PFSK-1 (cell line): Measurements from ENCODE around the gene SFT2D3.

Source experiments
- POLR2AphosphoS5 ChIP-seq: IDR thresholded peaks from 2 replicates; pipeline ENCODE4 v1.6.1; 2012; ENCODE audit warnings: low read depth, mild to moderate bottlenecking, control low read depth, low read length, moderate library complexity
- REST ChIP-seq, 2 experiments: IDR thresholded peaks; 2 replicates each; pipeline versions ENCODE4 v1.6.1 to v1.8.0; 2011 to 2012; ENCODE audit warnings: low read depth in 2 of 2, low read length in 2 of 2, control low read depth in 1 of 2, inconsistent platforms in 1 of 2, mild to moderate bottlenecking in 1 of 2, moderate library complexity in 1 of 2; ENCODE audit not compliant: insufficient read depth in 1 of 2
- SIN3A ChIP-seq: IDR thresholded peaks from 2 replicates; pipeline ENCODE4 v1.6.1; 2012; ENCODE audit warnings: mild to moderate bottlenecking, low read length, moderate library complexity, borderline replicate concordance; ENCODE audit not compliant: insufficient read depth
- TAF1 ChIP-seq: IDR thresholded peaks from 2 replicates; pipeline ENCODE4 v1.6.1; 2012; ENCODE audit warnings: low read length, control low read depth, borderline replicate concordance; ENCODE audit not compliant: insufficient read depth

- TF ChIP-seq SIN3A (no peak), POLR2AphosphoS5 (no peak), REST (IDR thresholded peaks at IDR 0.05; ENCODE audit: insufficient read depth in 1 of 2, low read depth in 2 of 2, low read length in 2 of 2) (no peak), TAF1 (no peak)
These were observed 46.3 kb downstream of the SFT2D3 start for GRCh38 chr2:127747621-127748020.
